HepG2 (cell line): ENCODE data around the gene C11orf58. TPM values are rescaled to one million over a fixed set of nuclear protein-coding genes. Genes with fewer than 3 reads are reported as not detected.

ENCODE experiments used
- STAT5B ChIP-seq: sonication (generic); formaldehyde crosslinking; IDR thresholded peaks from 2 replicates; pipeline ENCODE4 v1.4.0; 2020; ENCODE audit warnings: missing genetic modification reagents
- THAP11 ChIP-seq: IDR thresholded peaks from 2 replicates; pipeline ENCODE4 v1.6.1; 2016; ENCODE audit warnings: missing biosample characterization, missing genetic modification reagents
- ZNF138 ChIP-seq: sonication (generic); formaldehyde crosslinking; IDR thresholded peaks from 2 replicates; pipeline ENCODE4 v1.5.0; 2020; ENCODE audit warnings: mild to moderate bottlenecking, low read depth, missing genetic modification reagents
- polyA plus RNA-seq, 8 experiments: library from polyadenylated mRNA; depleted of rRNA in 3 of 8; stranded (reverse) in 7 of 8; unstranded in 1 of 8; fragments of >200 nt; fragmentation: Illumina TruSeq in 4 of 8; extraction: Trizol in 4 of 8; gene quantifications; 2 replicates each; pipeline versions ENCODE4 v1.2.1 to v1.2.3, GENCODE V29; 2011 to 2016; ENCODE audit warnings: low read depth in 4 of 8, missing spikeins in 1 of 8, mixed read lengths in 1 of 8; ENCODE audit not compliant: insufficient read depth in 1 of 8
- total RNA-seq, 5 experiments: library from RNA; depleted of rRNA; stranded (reverse); fragments of >200 nt; fragmentation: Illumina TruSeq; extraction: Trizol; gene quantifications; 2 replicates each; pipeline ENCODE4 v1.2.3, GENCODE V29; 2016; ENCODE audit warnings: low read depth in 1 of 5
- TF ChIP-seq, protein P1 (sequence below): sonication (generic); formaldehyde crosslinking; IDR thresholded peaks from 2 replicates; pipeline ENCODE4 v1.5.0; 2020; ENCODE audit warnings: mild to moderate bottlenecking, missing genetic modification reagents, moderate library complexity
- TF ChIP-seq, protein P2 (sequence below): sonication (generic); formaldehyde crosslinking; IDR thresholded peaks from 2 replicates; pipeline ENCODE4 v1.5.1; 2020; ENCODE audit warnings: mild to moderate bottlenecking, missing genetic modification reagents, borderline replicate concordance
- TF ChIP-seq, protein P3 (sequence below): sonication (generic); formaldehyde crosslinking; IDR thresholded peaks from 2 replicates; pipeline ENCODE4 v1.4.0; 2020; ENCODE audit warnings: mild to moderate bottlenecking, missing genetic modification reagents
- TF ChIP-seq, protein P4 (sequence below): sonication (generic); formaldehyde crosslinking; IDR thresholded peaks from 2 replicates; pipeline ENCODE4 v1.5.0; 2020; ENCODE audit warnings: missing genetic modification reagents, mild to moderate bottlenecking, borderline replicate concordance

The C11orf58 gene
- total and polyA plus RNA-seq, 2 of the 13 experiments (the other 11 are each of a cell fraction or from before 2014, with no cell fraction given): 83.8 to 167 TPM

DNA sequence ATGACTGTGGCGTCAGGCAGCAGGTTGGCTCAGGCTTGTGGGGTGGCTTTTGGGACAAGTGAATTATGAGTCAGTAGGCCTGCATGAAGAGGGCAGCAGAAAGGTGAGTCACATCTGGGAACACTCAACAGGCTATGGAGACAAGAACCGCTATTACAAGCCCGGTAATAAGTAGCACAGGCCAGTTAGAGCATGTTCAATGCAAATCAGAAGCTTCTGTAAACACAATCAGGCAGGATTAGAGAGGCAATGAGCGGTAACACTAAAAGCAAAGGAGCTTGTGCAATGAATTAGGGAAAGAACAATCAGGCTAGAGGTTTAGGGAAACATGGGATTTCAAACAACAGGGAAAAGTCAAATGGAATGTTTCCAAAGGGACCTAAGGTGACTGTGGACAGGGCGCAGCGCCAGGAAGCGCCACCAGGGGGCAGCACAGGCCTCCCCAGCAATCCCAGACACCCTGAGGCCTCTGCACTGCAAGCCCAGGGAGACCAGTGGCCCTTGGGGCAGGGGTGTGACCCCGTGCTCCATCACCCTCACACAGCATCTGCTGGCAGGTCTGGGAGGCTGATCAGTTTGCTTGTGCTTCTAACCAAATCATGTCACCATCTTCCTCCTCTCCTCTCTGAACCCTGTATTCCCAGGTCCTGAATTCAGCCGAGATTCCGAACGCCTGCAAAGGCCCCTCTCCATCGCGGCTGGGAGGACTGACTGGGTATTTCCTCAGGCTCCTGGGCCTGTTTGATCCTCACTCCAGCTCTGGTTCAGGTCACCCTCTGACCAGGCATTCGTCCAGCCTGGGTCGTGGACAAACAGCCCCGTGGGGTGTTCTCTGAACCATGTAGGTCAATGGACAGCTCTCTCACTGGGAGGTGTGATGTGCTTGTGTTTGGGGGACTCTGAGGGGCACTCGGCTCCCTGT, 50.0 kb downstream of the C11orf58 start (continued):
- TF ChIP-seq, protein P1, sequence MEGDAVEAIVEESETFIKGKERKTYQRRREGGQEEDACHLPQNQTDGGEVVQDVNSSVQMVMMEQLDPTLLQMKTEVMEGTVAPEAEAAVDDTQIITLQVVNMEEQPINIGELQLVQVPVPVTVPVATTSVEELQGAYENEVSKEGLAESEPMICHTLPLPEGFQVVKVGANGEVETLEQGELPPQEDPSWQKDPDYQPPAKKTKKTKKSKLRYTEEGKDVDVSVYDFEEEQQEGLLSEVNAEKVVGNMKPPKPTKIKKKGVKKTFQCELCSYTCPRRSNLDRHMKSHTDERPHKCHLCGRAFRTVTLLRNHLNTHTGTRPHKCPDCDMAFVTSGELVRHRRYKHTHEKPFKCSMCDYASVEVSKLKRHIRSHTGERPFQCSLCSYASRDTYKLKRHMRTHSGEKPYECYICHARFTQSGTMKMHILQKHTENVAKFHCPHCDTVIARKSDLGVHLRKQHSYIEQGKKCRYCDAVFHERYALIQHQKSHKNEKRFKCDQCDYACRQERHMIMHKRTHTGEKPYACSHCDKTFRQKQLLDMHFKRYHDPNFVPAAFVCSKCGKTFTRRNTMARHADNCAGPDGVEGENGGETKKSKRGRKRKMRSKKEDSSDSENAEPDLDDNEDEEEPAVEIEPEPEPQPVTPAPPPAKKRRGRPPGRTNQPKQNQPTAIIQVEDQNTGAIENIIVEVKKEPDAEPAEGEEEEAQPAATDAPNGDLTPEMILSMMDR (CRISPR knock-in tag): peak; percentile 89
- TF ChIP-seq, protein P2, sequence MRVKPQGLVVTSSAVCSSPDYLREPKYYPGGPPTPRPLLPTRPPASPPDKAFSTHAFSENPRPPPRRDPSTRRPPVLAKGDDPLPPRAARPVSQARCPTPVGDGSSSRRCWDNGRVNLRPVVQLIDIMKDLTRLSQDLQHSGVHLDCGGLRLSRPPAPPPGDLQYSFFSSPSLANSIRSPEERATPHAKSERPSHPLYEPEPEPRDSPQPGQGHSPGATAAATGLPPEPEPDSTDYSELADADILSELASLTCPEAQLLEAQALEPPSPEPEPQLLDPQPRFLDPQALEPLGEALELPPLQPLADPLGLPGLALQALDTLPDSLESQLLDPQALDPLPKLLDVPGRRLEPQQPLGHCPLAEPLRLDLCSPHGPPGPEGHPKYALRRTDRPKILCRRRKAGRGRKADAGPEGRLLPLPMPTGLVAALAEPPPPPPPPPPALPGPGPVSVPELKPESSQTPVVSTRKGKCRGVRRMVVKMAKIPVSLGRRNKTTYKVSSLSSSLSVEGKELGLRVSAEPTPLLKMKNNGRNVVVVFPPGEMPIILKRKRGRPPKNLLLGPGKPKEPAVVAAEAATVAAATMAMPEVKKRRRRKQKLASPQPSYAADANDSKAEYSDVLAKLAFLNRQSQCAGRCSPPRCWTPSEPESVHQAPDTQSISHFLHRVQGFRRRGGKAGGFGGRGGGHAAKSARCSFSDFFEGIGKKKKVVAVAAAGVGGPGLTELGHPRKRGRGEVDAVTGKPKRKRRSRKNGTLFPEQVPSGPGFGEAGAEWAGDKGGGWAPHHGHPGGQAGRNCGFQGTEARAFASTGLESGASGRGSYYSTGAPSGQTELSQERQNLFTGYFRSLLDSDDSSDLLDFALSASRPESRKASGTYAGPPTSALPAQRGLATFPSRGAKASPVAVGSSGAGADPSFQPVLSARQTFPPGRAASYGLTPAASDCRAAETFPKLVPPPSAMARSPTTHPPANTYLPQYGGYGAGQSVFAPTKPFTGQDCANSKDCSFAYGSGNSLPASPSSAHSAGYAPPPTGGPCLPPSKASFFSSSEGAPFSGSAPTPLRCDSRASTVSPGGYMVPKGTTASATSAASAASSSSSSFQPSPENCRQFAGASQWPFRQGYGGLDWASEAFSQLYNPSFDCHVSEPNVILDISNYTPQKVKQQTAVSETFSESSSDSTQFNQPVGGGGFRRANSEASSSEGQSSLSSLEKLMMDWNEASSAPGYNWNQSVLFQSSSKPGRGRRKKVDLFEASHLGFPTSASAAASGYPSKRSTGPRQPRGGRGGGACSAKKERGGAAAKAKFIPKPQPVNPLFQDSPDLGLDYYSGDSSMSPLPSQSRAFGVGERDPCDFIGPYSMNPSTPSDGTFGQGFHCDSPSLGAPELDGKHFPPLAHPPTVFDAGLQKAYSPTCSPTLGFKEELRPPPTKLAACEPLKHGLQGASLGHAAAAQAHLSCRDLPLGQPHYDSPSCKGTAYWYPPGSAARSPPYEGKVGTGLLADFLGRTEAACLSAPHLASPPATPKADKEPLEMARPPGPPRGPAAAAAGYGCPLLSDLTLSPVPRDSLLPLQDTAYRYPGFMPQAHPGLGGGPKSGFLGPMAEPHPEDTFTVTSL: 0 out of 2 replicates have a peak, but pooled peaks have one; percentile 20
- TF ChIP-seq, protein P3, sequence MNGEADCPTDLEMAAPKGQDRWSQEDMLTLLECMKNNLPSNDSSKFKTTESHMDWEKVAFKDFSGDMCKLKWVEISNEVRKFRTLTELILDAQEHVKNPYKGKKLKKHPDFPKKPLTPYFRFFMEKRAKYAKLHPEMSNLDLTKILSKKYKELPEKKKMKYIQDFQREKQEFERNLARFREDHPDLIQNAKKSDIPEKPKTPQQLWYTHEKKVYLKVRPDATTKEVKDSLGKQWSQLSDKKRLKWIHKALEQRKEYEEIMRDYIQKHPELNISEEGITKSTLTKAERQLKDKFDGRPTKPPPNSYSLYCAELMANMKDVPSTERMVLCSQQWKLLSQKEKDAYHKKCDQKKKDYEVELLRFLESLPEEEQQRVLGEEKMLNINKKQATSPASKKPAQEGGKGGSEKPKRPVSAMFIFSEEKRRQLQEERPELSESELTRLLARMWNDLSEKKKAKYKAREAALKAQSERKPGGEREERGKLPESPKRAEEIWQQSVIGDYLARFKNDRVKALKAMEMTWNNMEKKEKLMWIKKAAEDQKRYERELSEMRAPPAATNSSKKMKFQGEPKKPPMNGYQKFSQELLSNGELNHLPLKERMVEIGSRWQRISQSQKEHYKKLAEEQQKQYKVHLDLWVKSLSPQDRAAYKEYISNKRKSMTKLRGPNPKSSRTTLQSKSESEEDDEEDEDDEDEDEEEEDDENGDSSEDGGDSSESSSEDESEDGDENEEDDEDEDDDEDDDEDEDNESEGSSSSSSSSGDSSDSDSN (CRISPR knock-in tag): no peak
- 0 out of 2 replicates have a peak, but pooled peaks have one; percentile 19 for TF ChIP-seq THAP11 (CRISPR knock-in tag)
- TF ChIP-seq, protein P4, sequence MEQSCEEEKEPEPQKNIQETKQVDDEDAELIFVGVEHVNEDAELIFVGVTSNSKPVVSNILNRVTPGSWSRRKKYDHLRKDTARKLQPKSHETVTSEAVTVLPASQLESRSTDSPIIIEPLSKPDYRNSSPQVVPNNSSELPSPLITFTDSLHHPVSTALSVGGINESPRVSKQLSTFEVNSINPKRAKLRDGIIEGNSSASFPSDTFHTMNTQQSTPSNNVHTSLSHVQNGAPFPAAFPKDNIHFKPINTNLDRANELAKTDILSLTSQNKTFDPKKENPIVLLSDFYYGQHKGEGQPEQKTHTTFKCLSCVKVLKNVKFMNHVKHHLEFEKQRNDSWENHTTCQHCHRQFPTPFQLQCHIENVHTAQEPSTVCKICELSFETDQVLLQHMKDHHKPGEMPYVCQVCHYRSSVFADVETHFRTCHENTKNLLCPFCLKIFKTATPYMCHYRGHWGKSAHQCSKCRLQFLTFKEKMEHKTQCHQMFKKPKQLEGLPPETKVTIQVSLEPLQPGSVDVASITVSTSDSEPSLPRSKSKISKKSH (CRISPR knock-in tag): no peak
- no peak for TF ChIP-seq STAT5B (CRISPR knock-in tag)
- no peak for TF ChIP-seq ZNF138 (CRISPR knock-in tag)
